NCI-H446 treated with DMSO at 0.1 percent for 48 hours (cell line): ENCODE measurements around the gene DNAJC13.
"Not testable (repeated sequence)": the region's sequence is repeated elsewhere in the genome, so short reads cannot be mapped to it uniquely, and the experiment has no call there.

Experiments
- DNase-seq: peaks from one replicate; lab custom pipeline; 2025; lab: John Stamatoyannopoulos, UW

The DNAJC13 gene

DNA sequence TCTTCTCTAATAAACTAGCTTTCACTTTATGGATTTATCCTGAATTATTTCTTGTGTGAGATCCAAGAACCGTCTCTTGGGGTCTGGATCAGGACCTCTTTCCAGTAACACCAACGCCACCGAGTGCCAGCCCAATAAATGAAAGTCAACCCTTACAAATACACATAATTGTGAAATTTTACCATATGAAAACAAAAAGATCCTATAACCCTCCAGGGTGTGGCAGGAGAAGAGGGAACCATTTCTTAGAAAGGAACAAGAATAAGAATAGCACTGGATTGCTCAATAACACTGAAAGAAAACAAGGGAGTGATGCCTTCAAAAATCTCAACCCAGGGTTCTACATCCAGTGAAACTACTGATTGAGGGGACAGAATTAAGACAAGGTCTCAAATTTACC lies 128.2 kb downstream of the DNAJC13 start:
- DNase-seq = no peak

DNA sequence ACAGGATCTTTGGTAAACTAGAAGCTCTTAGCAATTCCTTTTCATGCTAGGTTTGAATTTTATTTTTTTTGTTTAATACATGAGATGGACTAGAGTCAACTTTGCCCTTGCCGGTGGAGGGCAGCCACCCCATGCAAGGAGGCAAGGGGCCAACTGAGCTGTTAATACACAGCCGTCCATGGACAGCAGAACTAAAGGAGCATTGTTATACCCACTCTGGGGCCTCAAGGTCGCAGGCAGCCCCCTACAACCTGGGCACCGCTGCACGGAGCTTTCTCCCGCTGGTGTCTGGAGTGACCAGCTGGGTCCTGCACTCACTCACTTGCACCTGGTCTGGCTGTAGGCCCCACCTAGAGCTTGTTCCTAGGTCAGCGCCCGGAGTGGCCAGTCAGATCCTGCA lies 131.9 kb downstream of the DNAJC13 start:
- no peak for DNase-seq

DNA sequence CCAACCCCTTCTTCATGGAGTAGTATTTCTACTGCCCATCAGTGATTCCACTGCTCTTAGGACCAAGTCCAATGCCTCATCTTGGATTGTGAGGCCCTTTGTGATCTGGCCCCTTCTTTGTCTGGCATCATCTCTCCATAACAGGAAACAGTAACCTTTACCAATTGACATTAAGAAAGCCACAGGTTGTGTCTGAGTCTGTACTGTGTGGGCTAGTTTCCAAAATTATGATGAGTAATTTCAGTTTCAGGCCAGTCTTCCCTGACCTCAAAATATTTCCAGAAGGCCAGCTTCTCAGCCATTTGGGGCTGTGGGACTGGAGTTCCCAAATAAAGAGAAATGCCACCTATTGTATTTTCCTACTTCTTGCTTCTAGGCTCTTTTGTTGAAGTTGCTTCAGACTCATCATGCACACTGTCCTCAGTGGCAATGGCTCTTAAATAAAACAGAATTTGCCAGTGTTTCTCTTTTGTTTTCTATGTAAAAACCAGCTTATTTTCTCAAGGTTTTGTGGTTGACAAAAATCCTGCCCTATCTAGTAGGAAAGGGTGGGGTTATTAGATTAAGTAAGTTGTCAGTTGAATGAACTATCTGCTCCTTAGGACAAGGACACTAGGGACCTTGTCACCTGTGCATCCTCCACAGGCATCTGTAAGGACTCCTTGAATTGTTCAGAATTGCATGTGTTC lies 132.7 kb downstream of the DNAJC13 start:
- no peak for DNase-seq

DNA sequence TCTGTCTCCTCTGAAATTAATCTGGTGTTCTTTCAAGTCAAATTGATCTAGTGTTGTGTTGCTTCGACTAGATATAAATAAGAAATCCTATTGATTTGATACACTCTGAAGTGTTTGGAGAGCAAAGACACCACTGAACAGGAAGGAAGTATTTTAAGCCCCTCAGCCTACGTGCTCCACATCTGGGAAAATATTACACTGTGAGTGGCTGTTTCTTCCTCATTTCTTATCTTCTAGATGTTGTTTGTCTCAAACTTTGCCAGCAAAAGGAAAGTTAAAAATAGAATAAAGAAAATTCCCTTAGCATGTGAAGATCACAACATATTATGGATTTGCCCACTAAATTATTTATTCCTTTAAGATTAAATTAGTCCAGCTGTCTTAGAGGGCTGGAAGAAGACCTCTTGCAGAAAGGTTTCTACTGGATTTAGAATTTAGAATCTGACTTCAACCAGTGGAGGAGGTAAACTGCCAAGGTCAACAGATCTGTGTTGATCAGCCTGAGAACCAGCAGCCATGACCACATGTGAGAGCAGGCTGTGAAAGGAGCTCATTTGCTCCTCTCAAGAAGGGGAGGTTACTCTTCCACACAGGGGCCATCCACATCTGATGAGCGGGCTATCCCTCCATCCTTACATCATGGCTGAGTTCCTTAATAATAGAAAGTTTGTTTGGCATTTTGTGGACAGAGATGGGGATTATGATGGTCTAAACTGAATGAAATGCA lies 133.4 kb downstream of the DNAJC13 start:
- no peak for DNase-seq

DNA sequence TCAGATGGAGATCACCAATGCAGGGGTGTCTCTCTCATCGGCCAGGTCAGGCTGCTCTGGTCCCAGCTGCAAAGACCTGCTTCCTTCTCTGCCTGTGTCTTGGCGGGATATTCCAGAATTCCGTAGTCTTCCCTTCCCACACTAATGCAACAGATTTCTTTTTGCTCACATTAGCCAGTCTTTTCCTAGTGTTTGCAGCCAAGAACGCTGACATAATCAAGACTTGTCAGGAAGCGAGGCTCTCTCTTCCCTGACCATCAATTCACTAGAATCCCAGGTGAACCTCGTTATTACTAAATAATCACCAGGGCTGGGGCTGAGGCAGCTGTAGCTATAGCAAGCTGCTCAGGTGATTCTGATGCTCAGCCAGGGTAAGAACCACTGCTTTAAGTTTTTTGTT lies 136.5 kb downstream of the DNAJC13 start:
- no peak for DNase-seq

DNA sequence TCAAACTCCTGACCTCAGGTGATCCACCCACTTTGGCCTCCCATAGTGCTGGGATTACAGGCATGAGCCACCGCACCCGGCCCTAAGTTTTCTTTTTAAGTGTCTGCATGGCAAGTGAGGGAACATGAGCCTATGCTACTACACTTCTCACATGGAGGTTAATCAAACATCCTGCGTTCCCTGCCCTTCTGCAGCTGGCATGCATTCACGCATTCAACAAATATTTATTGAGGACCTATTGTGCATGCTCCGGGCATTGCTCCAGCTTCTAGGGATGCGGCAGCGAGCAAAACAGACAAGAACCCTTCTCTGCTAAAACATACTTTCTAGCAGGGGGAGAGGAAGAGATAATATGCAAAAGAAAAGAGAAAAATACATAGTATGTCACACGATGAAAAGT lies 137.1 kb downstream of the DNAJC13 start:
- no peak for DNase-seq

DNA sequence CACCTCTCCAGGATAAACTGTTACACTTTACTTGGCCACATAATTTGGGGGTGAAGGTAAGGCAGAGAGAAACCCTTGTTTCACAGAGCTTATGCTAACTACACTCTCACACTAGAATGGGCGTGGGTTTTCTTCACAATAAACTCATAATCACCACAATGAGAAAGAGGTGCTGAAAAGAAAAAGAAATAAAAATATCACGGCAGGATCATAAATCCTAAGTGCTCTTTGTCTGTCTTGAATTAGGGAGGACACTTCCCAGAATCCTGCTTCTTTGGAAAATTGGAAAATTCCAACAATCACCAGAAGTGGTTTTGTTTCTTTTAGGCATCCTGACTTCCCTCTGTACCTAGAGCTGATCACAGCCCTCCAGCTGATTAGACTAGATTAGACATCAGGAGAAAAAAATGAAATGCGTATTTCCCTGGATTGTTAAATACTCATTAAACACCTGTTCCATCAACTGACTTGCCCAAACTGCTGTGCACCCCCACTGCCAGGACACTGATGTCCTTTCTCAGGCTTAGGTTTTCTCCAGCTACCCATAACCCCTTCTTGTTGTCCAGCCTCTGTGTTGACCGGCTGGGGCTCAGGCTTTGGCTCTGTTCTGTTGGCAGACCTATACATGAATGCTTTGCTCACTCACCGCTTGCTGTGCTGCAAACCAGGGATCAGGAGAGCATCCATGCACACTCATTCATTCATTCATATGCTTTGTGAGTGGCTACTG lies 138.2 kb downstream of the DNAJC13 start:
- DNase-seq = no peak

DNA sequence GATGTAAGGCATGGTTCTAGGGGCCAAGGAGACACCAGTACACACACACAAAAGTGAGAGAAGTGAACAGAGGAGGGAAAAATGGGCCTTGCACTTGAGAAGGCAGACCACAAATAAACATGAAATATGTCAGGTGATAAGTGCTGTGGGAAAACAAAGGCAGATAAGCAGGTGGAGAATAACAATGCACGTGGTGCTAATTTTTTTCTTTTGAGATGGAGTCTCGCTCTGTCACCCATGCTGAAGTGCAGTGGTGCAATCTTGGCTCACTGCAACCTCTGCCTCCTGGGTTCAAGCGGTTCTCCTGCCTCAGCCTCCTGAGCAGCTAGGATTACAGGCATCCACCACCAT lies 138.7 kb downstream of the DNAJC13 start:
- DNase-seq = not testable (repeated sequence)

DNA sequence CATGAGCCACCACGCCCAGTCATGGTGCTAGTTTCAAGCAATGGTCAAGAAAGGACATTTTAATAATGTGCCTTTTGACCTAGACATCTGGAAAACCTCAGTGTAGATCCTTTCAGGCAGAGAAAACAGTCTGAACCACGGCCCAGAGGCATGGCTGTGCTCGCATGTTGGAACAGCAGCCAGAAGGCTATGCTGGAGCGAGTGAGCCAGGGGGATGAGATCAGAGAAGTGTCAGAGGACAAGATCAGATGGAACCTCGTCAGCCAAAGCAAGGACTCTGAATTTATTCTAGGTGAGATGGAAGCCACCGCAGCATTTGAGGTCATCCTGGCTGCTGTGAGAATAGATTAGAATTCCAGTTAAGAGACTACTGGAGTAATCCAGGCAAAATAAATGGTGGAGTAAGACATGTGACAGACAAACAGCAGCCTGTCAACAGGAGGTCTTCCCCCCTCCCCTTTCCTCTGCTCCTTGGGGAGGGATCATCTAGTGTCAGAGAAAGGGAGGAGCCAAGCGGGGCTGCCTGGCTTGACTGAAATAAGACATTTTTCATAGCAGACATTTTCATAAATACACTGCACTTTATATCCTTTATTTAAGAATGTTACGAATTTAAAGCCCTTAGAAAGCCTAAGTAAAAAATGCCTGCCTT lies 139.3 kb downstream of the DNAJC13 start:
- no peak for DNase-seq

DNA sequence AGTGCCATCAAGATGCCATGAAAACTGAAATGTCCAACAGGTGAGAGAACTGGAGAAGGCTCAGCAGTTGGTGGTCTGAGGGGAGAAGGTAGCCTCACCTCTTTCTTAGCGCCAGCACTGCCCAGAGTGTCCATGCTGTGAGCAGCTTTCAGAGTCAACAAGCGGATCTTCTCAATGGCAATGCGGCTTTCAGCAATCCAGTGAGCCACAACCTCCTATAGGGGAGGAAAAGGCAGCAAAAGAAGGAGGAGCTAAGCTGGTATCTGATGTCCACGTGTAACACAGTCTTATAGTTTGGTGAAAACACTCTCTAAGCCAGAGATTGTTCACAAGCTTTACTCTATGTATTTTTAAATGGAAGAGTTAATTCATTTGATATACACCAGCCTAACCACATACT lies 143.7 kb downstream of the DNAJC13 start:
- DNase-seq = no peak

DNA sequence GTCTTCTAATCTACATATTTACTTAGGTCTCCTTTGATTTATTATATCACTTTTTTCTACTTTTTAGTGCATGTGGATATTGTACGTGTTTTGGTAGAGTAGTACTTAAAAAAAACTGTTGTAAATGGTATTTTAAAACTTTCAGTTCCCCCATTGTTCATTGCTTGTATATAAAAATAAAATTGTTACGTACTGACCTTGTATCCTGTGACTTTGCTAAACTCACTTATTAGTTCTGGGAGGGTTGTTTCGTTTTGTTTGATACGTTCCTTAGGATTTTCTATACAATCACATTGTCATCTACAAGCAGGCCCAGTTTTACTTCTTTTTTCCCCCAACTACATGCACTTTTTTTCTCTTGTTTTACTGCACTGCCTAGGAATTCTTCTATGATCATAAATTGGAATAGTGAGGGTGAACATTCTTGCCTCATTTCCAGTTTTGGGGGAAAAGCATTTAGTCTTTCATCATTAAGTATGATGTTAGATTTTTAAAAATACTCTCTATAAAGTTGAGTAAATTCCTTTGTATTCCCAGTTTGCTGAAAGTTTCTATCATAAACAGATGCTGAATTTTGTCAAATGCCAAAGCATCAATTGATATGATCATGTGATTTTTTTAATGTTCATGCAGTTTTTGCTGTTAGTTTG lies 146.2 kb downstream of the DNAJC13 start:
- no peak for DNase-seq

DNA sequence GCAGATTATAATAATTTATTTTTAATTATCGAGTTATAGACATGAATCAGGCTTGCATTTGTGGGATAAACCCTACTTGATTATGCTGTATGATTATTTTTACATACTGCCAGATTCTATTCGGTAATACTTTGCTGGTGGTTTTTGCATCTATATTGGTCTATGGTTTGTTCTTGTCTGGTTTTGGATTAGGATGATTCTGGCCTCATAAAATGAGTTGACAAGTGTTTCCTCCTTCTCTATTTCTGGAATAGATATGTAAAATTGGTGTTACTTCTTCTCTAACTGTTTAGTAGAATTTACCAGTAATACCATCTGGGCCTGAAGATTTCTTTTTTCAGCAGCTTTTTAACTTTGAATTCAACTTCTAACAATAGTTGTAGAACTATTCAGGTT lies 146.8 kb downstream of the DNAJC13 start:
- DNase-seq = no peak

DNA sequence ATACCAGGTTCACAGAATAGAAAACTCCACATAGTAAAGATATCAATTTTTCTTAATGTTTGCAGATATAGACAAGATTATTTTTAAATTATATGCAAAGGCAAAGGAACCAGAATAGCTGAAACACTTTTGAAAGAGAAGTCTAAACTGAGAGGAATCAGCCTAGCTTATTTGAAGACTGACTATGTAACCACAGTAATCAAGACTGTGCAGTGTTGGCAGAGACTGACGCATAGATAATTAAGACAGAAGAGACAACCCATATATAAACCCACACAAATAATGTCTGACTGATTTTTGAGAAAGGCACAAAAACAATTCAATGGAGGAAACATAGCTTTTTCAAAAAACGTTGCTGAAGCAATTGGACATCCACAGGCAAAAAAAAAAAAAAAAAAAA lies 151.1 kb downstream of the DNAJC13 start:
- no peak for DNase-seq

DNA sequence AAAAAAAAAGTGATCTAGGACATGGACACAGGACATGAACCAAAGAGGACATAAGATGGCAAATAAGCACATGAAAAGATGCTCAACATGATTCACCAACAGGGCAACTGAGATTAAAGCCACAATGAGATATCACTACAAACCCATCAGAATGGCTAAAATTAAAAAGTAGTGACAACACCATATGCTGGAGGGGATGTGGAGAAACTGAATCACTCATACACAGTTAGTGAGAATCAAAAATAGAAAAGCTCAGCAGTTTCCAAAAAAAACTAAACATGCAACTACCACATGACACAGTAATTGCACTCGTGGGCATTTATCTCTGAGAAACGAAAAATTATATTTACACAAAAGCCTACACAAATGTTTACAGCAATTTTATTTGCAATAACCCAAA lies 151.9 kb downstream of the DNAJC13 start:
- no peak for DNase-seq

DNA sequence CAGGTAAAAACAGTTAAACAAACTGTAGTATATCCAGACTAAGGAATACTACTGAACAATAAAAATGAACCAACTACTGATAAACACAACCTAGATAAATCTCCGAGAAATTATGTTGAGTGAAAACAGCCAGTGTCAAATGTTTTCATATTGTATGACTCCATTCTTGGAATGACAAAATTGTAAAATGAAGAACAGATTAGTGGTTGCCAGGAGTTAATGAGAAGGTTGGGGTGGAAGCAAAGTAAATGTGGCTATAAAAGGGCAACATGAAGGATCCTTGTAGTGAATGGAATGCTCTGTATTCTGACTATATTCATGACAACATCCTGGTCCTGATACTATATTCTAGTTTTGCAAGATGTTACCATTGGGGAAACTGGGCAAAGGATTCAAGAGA lies 152.3 kb downstream of the DNAJC13 start:
- DNase-seq = no peak

DNA sequence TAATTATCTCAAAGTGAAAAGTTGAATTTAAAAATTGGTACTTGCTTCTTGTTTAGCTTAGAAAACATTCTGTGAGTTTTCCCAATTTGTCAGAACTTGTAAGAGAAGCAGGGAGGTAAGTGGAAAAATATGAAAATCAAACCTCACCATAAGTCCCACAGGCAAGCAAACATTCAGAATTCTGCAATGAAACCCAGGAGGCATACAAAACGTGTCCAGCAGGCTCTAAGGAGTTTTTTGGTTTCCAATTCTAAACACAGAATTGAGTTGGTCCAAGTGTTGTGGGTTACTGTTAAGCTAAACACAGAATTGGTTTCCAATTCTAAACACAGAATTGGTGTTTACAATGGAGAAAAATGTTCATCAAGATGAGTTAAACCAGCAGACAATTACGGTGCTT lies 152.7 kb downstream of the DNAJC13 start:
- DNase-seq = no peak

DNA sequence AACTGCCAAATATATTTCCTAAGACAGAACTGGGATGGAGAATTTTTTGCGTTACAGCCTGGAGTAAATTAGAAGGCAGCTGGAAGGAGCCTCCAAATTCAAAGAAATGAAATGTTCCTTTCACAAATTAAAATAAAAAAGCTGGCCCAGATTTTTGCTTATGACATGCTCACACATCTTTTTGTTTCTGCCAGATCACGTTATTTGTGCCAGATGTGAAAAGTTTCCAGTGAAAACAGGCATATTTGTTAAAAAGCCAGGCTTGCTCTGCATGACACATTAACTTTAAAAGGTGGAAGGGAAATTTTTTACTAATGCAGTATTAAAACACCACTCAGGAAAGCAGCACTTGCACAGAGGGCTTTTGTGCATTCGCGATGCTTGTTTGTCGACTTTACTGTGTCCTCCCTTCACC lies 156.5 kb downstream of the DNAJC13 start:
- DNase-seq = no peak

DNA sequence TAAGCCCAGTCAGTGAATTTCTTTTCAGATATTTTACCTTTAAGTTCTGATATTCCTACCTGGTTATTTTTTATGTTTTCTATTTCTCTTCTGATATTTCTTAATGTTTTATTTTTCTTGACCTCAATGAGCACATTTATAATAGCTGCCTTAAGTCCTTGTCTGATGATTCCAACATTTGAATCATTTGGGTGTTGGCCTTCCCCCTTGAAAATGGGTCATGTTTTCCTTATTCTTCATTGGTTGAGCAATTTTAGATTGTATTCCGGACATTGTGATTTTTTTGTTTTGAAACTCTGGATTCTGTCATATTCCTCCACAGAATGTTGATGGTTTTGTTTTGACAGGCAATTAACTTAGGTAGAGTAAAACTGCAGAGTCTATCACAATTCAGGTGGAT lies 170.1 kb downstream of the DNAJC13 start:
- no peak for DNase-seq
